ENCODE results near the gene IGF2R.

DNA sequence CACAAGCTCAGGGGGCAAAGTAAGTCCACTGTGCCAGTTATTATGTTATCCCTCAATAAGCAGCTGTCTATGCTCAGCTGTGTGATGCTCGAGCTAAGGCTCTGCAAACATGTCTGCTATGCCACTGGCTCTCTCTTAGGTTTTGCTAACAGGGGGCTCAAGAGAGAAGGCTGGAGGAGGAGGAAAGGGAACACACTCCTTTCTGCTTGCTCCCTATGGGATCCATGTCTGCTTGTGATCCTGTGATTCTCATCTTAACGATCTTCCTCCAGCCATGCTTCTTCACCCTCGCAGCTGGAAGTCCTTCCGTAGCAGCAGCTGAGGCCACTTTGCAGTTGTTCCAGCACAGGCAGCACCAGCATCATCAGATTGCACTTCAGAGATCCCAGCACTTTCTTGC is 37.0 kb upstream of the IGF2R start:
- no peak for TF ChIP-seq POLR2A (IDR thresholded peaks at IDR 0.05; ENCODE audit: low read length)
- TF ChIP-seq GATA1 (IDR thresholded peaks at IDR 0.05; ENCODE audit: low read depth, low read length), result no peak
